GM18507 (cell line): ENCODE results near the gene GTF2IRD1.
"Not testable (repeated sequence)": the region's sequence is repeated elsewhere in the genome, so short reads cannot be mapped to it uniquely, and the experiment has no call there.

Experiments
- DNase-seq: peaks from one replicate; pipeline ENCODE4 v3.0.0; 2011; ENCODE audit warnings: low read depth; ENCODE audit not compliant: insufficient read length; ENCODE audit errors: extremely low spot score
- FAIRE-seq: peaks from 2 replicates; lab custom pipeline; 2011; peaks lifted over from hg19 to GRCh38; lab: Jason Lieb, UNC

The GTF2IRD1 gene, protein sequence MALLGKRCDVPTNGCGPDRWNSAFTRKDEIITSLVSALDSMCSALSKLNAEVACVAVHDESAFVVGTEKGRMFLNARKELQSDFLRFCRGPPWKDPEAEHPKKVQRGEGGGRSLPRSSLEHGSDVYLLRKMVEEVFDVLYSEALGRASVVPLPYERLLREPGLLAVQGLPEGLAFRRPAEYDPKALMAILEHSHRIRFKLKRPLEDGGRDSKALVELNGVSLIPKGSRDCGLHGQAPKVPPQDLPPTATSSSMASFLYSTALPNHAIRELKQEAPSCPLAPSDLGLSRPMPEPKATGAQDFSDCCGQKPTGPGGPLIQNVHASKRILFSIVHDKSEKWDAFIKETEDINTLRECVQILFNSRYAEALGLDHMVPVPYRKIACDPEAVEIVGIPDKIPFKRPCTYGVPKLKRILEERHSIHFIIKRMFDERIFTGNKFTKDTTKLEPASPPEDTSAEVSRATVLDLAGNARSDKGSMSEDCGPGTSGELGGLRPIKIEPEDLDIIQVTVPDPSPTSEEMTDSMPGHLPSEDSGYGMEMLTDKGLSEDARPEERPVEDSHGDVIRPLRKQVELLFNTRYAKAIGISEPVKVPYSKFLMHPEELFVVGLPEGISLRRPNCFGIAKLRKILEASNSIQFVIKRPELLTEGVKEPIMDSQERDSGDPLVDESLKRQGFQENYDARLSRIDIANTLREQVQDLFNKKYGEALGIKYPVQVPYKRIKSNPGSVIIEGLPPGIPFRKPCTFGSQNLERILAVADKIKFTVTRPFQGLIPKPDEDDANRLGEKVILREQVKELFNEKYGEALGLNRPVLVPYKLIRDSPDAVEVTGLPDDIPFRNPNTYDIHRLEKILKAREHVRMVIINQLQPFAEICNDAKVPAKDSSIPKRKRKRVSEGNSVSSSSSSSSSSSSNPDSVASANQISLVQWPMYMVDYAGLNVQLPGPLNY

DNA sequence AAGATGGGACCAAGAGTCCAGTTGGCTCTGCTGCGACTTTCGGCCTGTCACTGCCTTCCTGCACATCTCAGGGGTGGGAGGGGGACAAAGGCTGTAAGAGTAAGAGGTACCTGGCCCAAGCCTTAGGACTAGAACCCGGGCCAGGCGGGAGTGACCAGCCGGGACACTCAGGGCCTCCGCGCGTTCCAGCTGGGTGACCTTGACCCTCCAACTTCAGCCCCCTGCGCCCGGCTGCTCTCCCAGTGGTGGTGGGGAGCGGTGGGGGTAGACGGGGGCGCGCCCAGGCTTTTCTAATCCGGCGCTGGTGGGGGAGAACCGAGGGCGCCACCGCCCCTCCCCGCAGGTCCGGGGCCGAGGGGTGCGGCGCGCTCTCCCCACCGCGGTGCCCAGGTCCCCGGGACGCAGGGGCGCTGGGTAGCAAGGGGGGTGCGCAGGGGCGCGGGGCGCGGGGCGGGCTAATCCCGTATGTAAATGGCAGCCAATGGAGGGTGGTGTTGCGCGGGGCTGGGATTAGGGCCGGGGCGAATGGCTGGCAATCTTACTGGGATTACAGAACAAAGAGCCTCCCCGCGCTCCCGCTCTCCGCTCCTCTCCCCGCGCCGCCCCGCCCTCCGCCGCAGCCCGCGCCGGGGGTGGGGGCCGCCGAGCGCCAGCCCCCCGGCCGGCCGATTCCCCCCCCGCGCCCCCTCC is at the start of gene GTF2IRD1:
Gene GTF2IRD1, plus strand, starts transcription at position 585 of the 690 bp plus-strand sequence. CDS start 54,175 bp downstream, outside the sequence.
- FAIRE-seq (no peak), DNase-seq (no peak)

DNA sequence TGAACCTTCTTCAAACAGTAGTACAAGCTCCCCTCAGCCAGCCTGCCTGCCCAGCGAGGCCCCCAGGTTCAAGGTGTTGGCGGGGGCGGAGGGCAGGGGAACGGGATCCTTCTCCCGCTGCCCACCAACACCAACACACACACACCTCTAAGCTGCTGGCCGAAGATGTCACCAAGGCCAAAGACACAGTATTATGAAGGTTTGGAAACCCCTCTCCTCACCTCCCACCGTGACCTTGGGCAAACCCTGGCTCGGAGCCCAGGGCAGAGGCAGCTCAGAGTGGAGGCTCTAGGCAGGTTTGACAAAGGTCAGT is 49.4 kb upstream of the GTF2IRD1 start:
- no peak for DNase-seq
- FAIRE-seq: no peak

DNA sequence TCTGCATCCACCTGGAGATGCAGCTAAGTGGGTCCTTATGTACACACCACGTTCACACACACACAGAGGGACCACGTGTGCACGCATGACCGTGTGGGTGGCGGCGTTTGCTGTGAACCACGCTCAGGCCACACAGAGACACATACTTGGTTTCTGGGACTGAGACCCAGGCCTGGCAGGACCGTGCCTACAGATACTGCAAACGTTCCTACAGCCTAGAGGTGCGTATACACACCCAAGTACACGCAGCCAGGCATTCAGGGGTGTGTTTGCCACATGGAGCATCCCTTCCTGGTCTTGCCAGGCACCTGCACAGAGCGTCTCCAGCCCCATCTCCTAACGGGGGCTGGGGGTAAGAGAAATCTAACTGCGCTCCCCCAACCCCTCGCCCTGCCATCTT is 49.0 kb upstream of the GTF2IRD1 start:
- no peak for FAIRE-seq
- no peak for DNase-seq

DNA sequence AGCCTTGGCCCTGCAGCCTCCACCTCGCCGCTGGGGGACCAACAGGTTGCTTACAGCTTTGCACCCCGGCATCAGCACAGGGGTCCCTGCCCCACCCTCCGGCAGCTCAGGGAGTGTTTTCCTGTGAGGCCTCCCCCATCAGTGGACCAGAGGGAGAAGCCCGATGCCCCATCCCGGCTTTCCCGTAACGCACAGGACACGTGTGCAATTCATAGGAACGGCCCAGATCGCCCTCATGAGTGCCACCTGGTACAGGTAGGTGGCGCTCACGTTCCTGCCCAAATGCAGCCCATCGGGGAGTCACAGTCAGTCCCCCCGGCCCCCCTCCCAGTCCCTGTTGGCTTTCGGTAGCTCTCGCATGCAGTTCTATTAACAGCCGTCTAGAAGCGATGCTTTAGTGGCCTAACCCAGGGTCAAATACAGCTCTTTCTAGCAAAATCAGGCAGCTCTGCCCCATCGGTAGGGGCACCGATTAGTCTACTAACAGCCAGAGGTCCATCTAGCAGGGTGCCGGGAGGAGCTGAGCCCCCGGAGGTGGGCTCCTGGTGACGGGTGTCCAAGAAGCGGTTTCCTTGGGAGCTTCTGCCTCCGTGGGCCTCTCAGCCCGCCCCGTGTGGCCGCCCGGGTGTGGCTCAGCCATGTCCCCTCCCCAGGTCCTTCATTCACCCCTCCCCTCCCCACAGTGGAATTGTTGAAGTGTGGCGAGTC is 48.4 kb upstream of the GTF2IRD1 start:
- DNase-seq (no peak), FAIRE-seq (no peak)

DNA sequence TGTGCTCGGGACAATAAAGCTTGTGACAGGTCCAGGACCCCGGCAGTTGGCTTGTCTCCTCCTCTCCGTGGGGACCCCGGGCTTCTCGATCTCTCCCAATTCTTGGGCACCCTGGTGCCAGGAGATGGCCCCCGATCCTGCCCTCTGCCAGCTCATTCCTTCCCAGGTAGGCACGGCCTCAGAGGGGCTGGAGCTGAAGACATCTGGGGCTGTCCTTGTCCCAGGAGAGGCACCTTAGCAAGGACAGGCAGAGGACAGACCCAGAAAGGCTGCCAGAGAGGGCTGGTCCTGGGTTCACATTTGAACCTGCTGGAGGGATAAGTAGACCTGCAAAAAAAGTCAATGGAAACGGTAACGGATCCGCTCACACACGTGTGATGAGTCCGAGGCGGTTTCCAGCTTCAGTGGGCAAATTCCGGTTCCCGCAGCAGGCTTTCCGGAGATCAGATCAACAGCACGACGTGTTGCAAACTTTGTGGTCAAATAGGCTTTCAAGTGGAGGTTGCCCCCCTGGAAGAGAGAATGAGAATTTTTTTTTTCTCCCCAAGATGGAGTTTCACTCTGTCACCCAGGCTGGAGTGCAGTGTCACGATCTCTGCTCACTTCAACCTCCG is 47.7 kb upstream of the GTF2IRD1 start:
- FAIRE-seq: no peak
- DNase-seq: no peak

DNA sequence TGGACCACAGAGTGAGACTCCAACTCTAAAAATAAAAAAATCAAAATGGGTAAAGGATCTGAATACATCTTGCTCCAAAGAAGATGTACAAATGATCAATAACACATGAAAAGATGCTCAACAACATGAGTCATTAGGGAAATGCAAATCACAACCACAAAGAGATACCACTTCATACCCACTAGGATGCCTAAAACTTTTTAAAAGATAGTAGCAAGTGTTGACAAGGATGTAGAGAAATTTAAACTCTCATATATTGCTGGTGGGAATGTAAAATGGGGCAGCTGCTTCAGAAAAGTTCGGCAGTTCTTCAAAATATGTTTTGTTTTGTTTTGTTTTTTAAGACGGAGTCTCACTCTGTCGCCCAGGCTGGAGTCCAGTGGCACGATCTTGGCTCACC is 45.7 kb upstream of the GTF2IRD1 start:
- FAIRE-seq: no peak

DNA sequence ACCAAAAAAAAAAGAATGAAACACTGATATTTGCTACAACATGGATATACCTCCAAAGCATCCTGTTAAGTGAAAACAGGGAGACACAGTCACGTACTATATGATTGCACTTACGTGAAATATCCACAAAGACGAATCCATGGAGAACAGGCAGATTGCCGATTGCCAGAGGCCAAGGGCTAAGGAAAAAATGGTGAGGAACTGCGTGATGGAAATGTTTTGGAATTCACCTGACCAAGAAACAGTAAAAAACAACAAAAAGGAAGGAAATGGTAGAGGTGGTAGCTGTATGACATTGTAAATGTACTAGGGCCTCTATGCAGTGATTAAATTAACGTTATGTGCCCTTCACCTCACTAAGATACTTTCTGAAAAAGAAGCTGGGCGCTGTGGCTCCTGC is 44.1 kb upstream of the GTF2IRD1 start:
- DNase-seq (no peak), FAIRE-seq (no peak)

More for the DNA sequence above, 45.7 kb upstream of the GTF2IRD1 start:
- DNase-seq: no peak

DNA sequence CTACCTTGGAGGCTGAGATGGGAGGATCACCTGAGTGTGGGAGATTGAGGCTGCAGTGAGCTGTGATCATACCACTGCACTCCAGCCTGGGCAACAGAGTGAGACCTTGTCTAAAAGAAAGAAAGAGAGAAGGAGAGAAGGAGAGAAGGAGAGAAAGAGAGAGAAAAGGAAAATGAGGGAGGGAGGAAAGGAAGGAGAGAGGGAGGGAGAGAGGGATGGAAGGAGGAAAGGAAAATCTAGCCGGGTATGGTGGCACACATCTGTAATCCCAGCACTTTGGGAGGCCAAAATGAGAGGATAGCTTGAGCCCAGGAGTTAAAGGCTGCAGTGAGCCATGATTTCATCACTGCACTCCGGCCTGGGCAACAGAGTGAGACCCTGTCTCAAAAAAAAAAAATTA is 42.9 kb upstream of the GTF2IRD1 start:
- DNase-seq: no peak
- no peak for FAIRE-seq

DNA sequence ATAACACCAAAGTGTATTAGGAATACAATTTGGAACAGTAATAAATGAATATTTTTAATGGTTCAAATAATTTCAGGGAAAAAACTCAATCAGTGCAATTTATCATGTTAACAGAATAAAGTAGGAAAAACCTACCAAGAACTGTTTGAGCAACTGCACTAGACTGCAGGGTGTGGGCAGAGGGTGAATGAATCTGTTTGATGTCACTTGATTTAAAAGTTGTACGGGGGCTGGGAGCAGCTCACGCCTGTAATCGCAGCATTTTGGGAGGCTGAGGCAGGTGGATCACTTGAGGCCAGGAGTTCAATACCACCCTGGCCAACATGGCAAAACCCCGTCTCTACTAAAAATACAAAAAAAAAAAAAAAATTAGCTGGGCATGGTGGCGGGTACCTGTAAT is 42.1 kb upstream of the GTF2IRD1 start:
- not testable (repeated sequence) for FAIRE-seq, DNase-seq

DNA sequence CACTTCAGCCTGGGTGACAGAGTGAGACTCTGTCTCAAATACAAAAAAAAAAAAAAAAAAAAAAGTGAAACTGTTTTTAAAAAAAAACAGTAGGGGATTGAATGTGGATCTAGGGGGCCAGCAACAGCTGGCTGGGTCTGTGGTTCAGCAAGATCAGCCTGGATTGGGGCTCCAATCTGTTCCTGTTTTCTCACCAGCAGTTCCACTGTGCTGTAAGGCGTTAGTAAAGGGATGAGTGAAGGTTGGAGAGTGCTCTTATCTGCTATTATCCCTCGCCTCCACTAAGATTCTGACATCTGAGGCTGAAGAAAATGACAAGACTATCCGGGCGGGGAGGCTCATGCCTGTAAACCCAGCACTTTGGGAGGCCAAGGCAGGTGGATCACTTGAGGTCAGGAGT is 41.6 kb upstream of the GTF2IRD1 start:
- FAIRE-seq (no peak), DNase-seq (no peak)

DNA sequence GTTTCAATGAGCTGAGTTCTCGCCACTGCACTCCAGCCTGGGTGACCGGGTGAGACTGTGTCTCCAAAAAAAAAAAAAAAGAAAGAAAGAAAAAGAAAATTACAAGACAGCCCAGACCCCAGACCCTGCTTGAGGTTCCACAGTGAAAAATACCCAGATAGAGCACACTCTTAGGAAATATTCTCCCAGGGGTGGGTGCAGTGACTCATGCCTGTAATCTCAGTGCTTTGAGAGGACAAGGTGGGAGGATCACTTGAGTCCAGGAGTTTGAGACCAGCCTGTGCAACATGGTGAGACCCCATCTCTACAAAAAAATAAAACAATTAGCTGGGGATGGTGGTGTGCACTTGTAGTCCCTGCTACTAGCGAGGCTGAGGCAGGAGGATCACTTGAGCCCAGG is 41.1 kb upstream of the GTF2IRD1 start:
- no peak for DNase-seq

DNA sequence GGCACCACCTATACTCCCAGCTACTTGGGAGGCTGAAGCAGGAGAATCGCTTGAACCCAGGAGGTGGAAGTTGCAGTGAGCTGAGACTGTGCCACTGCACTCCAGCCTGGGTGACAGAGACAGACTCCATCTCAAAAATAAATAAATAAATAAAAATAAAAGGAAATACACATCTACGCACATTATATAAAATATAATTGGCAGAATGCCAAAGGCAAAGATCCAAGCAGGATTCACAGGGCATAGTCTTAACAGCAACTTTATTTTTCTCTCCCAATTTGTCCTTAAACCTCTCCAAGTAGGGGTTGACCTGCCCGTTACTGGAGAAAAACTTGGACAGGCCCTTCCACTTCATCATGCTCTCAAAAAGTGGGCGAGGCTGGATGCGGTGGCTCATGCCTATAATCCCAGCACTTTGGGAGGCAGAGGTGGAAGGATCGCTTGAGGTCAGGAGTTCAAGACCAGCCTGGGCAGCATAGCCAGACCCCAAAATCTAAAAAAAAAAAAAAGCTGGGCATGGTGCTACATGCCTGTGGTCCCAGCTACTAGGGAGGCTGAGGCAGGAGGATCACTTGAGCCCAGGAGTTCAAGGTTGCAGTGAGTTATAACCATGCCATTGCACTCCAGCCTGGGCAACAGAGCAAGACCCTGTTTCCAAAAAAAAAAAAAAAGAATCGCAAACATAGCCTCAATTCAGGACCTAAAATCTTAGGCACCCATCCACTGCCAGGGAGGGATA is 38.9 kb upstream of the GTF2IRD1 start:
- not testable (repeated sequence) for FAIRE-seq, DNase-seq

More for the DNA sequence above, 41.1 kb upstream of the GTF2IRD1 start:
- FAIRE-seq: no peak

DNA sequence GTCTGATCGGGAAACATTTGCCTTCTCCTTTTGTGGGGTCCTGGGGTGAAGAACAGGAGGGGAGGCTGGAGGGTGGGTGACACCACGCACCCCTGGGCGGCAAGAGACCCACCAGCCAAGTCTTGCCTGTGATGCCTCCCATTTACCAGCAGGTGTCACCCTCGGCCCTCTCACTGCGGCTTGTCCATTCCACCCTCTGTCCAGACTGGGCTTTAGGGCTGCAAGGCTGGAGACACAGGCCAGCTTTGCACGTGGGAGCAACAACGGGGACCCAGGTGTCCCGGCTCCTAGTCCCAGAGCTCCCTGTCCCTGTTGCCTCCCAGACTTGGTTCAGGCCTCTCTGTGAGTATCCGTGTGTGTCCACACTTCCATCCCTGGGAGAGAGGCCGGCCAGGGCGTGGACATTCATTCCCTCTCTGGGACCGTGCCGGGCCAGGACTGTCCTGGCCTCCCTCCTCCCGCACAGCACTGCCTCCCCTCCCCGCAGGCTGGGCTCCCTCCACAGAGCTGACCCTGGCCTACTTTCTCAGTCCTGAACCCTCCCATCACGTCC is 36.2 kb upstream of the GTF2IRD1 start:
- DNase-seq (peak; percentile 88), FAIRE-seq (peak; percentile 75)

DNA sequence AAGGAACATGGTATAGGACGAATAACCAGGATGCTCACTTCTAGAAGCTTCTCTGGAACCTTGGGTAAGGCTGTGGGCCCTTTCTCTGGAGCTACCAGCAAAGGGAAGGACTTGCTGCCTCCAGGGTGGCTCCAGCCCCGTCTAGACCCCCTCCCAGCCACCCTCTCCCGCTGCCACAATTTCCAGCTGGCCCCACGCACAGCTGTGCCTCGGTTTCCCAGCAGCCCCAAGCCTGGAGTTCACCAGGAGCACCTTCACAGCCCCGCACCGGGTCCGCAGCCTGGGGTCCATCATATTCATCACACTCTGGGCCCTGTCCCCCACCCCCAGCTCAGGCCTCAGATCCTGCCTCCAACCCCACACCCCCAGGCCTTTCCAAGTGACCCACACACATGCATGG is 35.6 kb upstream of the GTF2IRD1 start:
- FAIRE-seq (no peak), DNase-seq (no peak)

DNA sequence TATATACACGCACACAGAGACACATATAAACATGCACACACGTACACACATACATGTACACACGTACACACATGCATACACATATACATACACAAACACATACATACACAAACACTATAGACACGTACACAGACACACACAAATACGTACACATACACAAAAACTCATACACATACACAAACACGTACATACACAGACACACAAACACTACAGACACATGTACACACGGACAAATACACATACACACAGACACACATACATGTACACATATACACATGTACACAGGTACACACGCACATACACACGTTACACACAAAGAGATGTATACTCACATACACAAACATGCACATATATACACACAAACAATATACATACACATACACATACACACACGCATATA is 35.2 kb upstream of the GTF2IRD1 start:
- no peak for FAIRE-seq
- DNase-seq: no peak

DNA sequence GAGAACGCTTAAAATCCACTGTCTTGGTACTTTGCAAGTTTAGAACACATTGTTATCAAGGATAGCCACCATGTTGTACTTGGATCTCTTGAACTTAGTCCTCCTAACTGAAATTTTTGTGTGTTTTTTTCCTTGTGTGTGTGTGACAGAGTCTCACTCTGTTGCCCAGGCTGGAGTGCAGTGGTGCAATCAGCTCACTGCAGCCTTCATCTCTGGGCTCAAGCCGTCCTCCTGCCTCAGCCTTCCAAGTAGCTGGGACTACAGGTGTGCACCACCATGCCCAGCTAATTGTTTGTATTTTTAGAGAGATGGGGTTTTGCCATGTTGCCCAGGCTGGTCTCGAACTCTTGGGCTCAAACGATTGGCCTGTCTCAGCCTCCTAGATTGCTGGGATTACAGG is 34.5 kb upstream of the GTF2IRD1 start:
- not testable (repeated sequence) for DNase-seq, FAIRE-seq

DNA sequence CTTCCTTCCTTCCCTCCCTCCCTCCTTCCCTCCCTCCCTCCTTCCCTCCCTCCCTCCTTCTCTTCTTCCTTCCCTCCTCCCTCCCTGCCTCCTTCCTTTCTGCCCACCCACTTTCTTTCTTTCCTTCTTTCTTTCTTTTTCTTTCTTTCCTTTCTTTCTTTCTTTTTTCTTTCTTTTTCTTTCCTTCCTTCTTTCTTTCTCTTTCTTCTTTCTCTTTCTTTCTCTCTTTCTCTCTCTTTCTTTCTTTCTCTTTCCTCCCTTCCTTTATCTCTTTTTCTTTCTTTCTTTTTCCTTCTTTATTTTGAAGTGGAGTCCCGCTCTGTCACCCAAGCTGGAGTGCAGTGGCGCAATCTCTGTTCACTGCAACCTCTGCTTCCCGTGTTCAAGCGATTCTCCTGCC is 33.7 kb upstream of the GTF2IRD1 start:
- FAIRE-seq (no peak), DNase-seq (no peak)

DNA sequence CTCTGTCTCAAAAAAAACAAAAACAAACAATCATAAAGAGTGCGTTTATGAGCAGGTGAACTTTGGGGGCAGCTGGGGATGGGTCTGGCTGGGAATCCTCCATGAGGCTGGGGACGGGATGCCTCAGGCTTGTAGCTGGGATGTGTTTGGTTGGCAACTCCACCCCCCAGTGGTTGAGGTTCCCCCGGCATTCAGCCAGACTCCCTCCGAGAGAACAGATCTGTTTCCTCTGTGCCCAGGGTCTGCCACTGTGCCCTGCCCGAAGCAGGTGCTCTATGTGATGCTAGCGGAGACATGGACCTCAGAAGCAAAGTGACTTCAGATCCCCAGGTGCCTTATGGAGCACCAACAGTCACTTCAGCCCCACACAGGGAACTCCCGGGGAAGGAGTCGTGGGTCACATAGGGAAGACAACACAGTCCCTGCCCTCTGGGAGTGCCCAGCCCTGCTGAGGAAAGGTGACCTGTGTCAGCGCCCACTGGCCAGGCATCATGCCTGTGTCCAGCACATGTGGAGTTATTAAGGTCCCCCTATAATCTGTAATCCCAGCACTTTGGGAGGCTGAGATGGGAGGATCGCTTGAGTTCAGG is 29.3 kb upstream of the GTF2IRD1 start:
- FAIRE-seq (no peak), DNase-seq (no peak)
